GM12878 (cell line): ENCODE data around the gene EP300. TPM values are rescaled to one million over a fixed set of nuclear protein-coding genes. Genes with fewer than 3 reads are reported as not detected.

ENCODE experiments used
- ATAC-seq: fragments of 200-7000 bp; cut with Tn5 transposase; 3 replicates; pipeline ENCODE4 v1.9.1; 2020; ENCODE audit warnings: mild to moderate bottlenecking, moderate library complexity
- BruUV-seq: library from RNA; stranded (reverse); fragments of 400-500 nt; replicated peaks from 2 replicates; lab custom pipeline; 2021; lab: Mats Ljungman, UMichigan
- CTCF ChIA-PET: fragments of 300-600 bp; sonication (Branson Sonifier 250); formaldehyde crosslinking; extraction: SDS; loops from one replicate; lab custom pipeline; 2021; ENCODE audit warnings: inconsistent platforms; lab: Yijun Ruan, JAX
- POLR2A ChIA-PET: fragments of 350-600 bp; formaldehyde crosslinking; extraction: SDS; loops from one replicate; lab custom pipeline; 2021; ENCODE audit warnings: inconsistent platforms; lab: Charles Lee
- RAD21 ChIA-PET: fragments of 300-600 bp; sonication (Branson Sonifier 250); formaldehyde crosslinking; loops from one replicate; lab custom pipeline; 2023; ENCODE audit warnings: antibody characterized with exemption; ENCODE audit not compliant: unreplicated experiment; lab: Charles Lee
- SMC1A ChIA-PET: fragments of 300-600 bp; sonication (Branson Sonifier 250); formaldehyde crosslinking; loops from one replicate; lab custom pipeline; 2023; ENCODE audit not compliant: unreplicated experiment, uncharacterized antibody; lab: Charles Lee
- DNase-seq: peaks from one replicate; pipeline ENCODE4 v3.0.0-alpha.2; 2011; ENCODE audit warnings: low read depth, low spot score
- FAIRE-seq: peaks from 3 replicates; lab custom pipeline; 2011; peaks lifted over from hg19 to GRCh38; lab: Jason Lieb, UNC
- H2AFZ ChIP-seq: 2 replicates; pipeline ENCODE4 v1.6.0; 2011; ENCODE audit warnings: low read depth, low read length, control low read depth; ENCODE audit not compliant: control insufficient read depth
- H3K27ac ChIP-seq: 2 replicates; pipeline ENCODE4 v1.5.1; 2011; ENCODE audit warnings: control low read depth; ENCODE audit not compliant: control insufficient read depth, insufficient read depth
- H3K27me3 ChIP-seq, 2 experiments: replicated peaks in 1 of 2; 2 replicates each; pipeline versions ENCODE4 v1.6.0 to v1.6.1; 2011; ENCODE audit warnings: low read length in 1 of 2; ENCODE audit not compliant: control insufficient read depth in 2 of 2, insufficient read depth in 2 of 2
- H3K36me3 ChIP-seq, 2 experiments: 2 replicates each; pipeline ENCODE4 v1.5.1; 2011; ENCODE audit warnings: low read length in 1 of 2; ENCODE audit not compliant: control insufficient read depth in 2 of 2, insufficient read depth in 2 of 2
- H3K4me1 ChIP-seq: 2 replicates; pipeline ENCODE4 v1.6.1; 2011; ENCODE audit warnings: mild to moderate bottlenecking, low read length, moderate library complexity, mixed read lengths; ENCODE audit not compliant: control insufficient read depth, insufficient read depth
- H3K4me2 ChIP-seq: 2 replicates; pipeline ENCODE4 v1.6.0; 2011; ENCODE audit warnings: control low read depth; ENCODE audit not compliant: control insufficient read depth, insufficient read depth
- H3K4me3 ChIP-seq: fragments of 200-600 bp; sonication (generic); 2 replicates; pipeline ENCODE4 v1.5.1; 2016
- H3K79me2 ChIP-seq: 2 replicates; pipeline ENCODE4 v1.6.0; 2011; ENCODE audit warnings: low read length; ENCODE audit not compliant: control insufficient read depth, insufficient read depth
- H3K9ac ChIP-seq: 2 replicates; pipeline ENCODE4 v1.8.0; 2011; ENCODE audit warnings: low read length, control low read depth, mixed read lengths; ENCODE audit not compliant: control insufficient read depth, insufficient read depth
- H3K9me3 ChIP-seq: replicated peaks from 3 replicates; pipeline ENCODE4 v1.5.1; 2011; ENCODE audit warnings: mild to moderate bottlenecking, low read length; ENCODE audit not compliant: control insufficient read depth, insufficient read depth
- H4K20me1 ChIP-seq: 2 replicates; pipeline ENCODE4 v1.6.0; 2011; ENCODE audit not compliant: control insufficient read depth, insufficient read depth
- HDAC2 ChIP-seq: fragments of 200-600 bp; sonication (generic); IDR thresholded peaks from 2 replicates; pipeline ENCODE4 v1.6.1; 2017
- JUNB ChIP-seq: IDR thresholded peaks from 2 replicates; pipeline ENCODE4 v1.6.1; 2016; ENCODE audit warnings: antibody characterized with exemption, mild to moderate bottlenecking
- MEF2A ChIP-seq: IDR thresholded peaks from 2 replicates; pipeline ENCODE4 v1.6.1; 2011; ENCODE audit warnings: low read depth, mild to moderate bottlenecking, low read length, moderate library complexity; ENCODE audit not compliant: insufficient read depth
- MTA3 ChIP-seq: IDR thresholded peaks from 2 replicates; pipeline ENCODE4 v1.6.1; 2012; ENCODE audit warnings: low read length, inconsistent platforms, borderline replicate concordance
- NR2C2 ChIP-seq: IDR thresholded peaks from 2 replicates; pipeline ENCODE4 v1.6.1; 2011; ENCODE audit warnings: borderline replicate concordance, low read depth; ENCODE audit not compliant: control insufficient read depth, insufficient read length
- NRF1 ChIP-seq: conservative IDR thresholded peaks from 2 replicates; pipeline ENCODE4 v1.6.1; 2011; ENCODE audit warnings: mild to moderate bottlenecking, low read depth, low read length, improper control_type of control experiment
- SIX5 ChIP-seq: IDR thresholded peaks from 2 replicates; pipeline ENCODE4 v1.6.1; 2011; ENCODE audit warnings: mild to moderate bottlenecking, low read depth, low read length, moderate library complexity; ENCODE audit not compliant: severe bottlenecking
- TCF7 ChIP-seq: IDR thresholded peaks from 2 replicates; pipeline ENCODE4 v1.6.1; 2014; ENCODE audit warnings: antibody characterized with exemption, borderline replicate concordance
- ZNF24 ChIP-seq: fragments of 450-650 bp; IDR thresholded peaks from 2 replicates; pipeline ENCODE4 v1.6.1; 2017; ENCODE audit warnings: antibody characterized with exemption, mild to moderate bottlenecking
- ZNF384 ChIP-seq: IDR thresholded peaks from 2 replicates; pipeline ENCODE4 v1.6.1; 2012; ENCODE audit warnings: low read depth, mild to moderate bottlenecking, low read length, improper control_type of control experiment, borderline replicate concordance
- in situ Hi-C: fragments of 300-500 bp; cut with MboI; formaldehyde crosslinking; loops from 9 replicates; pipeline ENCODE4 v1.14.3; 2018; ENCODE audit warnings: mixed read lengths
- intact Hi-C: fragments of 100-400 bp; cut with micrococcal nuclease; formaldehyde crosslinking; loops from one replicate; pipeline ENCODE4 v1.14.2; 2022; ENCODE audit not compliant: unreplicated experiment
- polyA plus RNA-seq, 11 experiments: library from polyadenylated mRNA; depleted of rRNA in 4 of 11; unstranded in 6 of 11; stranded (reverse) in 5 of 11; fragments of >200 nt; fragmentation: Nextera tagmentation in 4 of 11; fragmentation: Illumina TruSeq in 1 of 11; extraction: Ambion mirVana in 4 of 11; extraction: Trizol in 1 of 11; gene quantifications; 1 replicate in 1 of 11; 2 replicates in 10 of 11; pipeline versions ENCODE4 v1.2.1 to v1.2.3, GENCODE V29; 2011 to 2016; ENCODE audit warnings: inconsistent platforms in 2 of 11, missing spikeins in 2 of 11, low read depth in 1 of 11
- total RNA-seq, 4 experiments: library from RNA; depleted of rRNA in 3 of 4; stranded (reverse); fragments of >200 nt in 3 of 4; fragmentation: Illumina TruSeq in 1 of 4; extraction: Trizol in 1 of 4; gene quantifications; 2 replicates each; pipeline versions ENCODE4 v1.2.1 to v1.2.3, GENCODE V29; 2013 to 2021
- TF ChIP-seq, protein P1 (sequence below): fragments of 450-650 bp; IDR thresholded peaks from 2 replicates; pipeline ENCODE4 v1.6.1; 2014; ENCODE audit warnings: mild to moderate bottlenecking
- TF ChIP-seq, protein P2 (sequence below): fragments of 450-650 bp; IDR thresholded peaks from 2 replicates; pipeline ENCODE4 v1.6.1; 2017; ENCODE audit warnings: borderline replicate concordance
- TF ChIP-seq, protein P3 (sequence below): fragments of 450-650 bp; IDR thresholded peaks from 2 replicates; pipeline ENCODE4 v1.6.1; 2017; ENCODE audit warnings: mild to moderate bottlenecking
- TF ChIP-seq, protein P4 (sequence below): fragments of 450-650 bp; IDR thresholded peaks from 2 replicates; pipeline ENCODE4 v1.6.1; 2018; ENCODE audit warnings: borderline replicate concordance, mild to moderate bottlenecking; ENCODE audit not compliant: partially characterized antibody
- TF ChIP-seq, protein P5 (sequence below): IDR thresholded peaks from 2 replicates; pipeline ENCODE4 v1.6.1; 2011; ENCODE audit warnings: borderline replicate concordance, low read depth, mild to moderate bottlenecking, moderate library complexity, low read length; ENCODE audit not compliant: insufficient read depth, poor library complexity, severe bottlenecking

EP300 gene
- total and polyA plus RNA-seq, 10 of the 15 experiments (the other 5 are each of a cell fraction or from before 2014, with no cell fraction given) = 5.5 to 48.5 (median 23.6) TPM

DNA sequence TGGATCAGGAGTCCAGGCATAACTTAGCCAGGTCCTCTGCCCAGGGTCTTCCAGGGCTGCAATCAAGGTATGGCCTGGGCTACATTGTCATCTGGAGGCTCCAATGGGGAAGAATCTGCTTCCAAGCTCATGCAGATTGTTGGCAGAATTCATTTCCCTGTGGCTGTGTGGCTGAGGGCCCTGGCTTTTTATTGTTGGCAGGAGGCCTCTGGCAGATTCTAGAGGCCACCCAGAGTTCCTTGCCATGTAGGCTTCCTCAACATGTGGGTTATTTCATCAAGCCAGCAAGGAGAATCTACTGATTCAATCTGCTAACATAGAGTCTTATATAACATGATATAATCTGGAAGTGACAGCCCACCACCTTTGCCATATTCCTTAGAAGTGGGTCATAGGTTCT is 16.4 kb upstream of the EP300 start:
- in situ Hi-C loops = loop anchor here (10.0 kb wide), 1 partner anchor 61 kb away; no protein-coding TSS in a partner anchor
- no peak overlapping the region for H2AFZ ChIP-seq
- FAIRE-seq = no peak
- ChIA-PET POLR2A (interaction anchor here (0.6 to 1.5 kb wide), 2 partner anchors 124 to 147 kb away, joined by 3 to 7 read pairs; no protein-coding TSS in a partner anchor), SMC1A (interaction anchor here (1.3 kb wide), 1 partner anchor 23 kb away, joined by 3 read pairs; no protein-coding TSS in a partner anchor), CTCF (interaction anchor here (1.1 kb wide), 1 partner anchor 14 kb away, joined by 3 read pairs; no protein-coding TSS in a partner anchor), RAD21 (no interaction called here)
- no peak for ATAC-seq
- no peak overlapping the region for H3K27ac ChIP-seq
- no peak overlapping the region for H3K4me3 ChIP-seq
- no peak overlapping the region for H3K4me2 ChIP-seq
- TF ChIP-seq, protein P1, sequence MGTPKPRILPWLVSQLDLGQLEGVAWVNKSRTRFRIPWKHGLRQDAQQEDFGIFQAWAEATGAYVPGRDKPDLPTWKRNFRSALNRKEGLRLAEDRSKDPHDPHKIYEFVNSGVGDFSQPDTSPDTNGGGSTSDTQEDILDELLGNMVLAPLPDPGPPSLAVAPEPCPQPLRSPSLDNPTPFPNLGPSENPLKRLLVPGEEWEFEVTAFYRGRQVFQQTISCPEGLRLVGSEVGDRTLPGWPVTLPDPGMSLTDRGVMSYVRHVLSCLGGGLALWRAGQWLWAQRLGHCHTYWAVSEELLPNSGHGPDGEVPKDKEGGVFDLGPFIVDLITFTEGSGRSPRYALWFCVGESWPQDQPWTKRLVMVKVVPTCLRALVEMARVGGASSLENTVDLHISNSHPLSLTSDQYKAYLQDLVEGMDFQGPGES = no peak
- TF ChIP-seq MTA3 = no peak
- TF ChIP-seq, protein P2, sequence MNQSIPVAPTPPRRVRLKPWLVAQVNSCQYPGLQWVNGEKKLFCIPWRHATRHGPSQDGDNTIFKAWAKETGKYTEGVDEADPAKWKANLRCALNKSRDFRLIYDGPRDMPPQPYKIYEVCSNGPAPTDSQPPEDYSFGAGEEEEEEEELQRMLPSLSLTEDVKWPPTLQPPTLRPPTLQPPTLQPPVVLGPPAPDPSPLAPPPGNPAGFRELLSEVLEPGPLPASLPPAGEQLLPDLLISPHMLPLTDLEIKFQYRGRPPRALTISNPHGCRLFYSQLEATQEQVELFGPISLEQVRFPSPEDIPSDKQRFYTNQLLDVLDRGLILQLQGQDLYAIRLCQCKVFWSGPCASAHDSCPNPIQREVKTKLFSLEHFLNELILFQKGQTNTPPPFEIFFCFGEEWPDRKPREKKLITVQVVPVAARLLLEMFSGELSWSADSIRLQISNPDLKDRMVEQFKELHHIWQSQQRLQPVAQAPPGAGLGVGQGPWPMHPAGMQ = no peak
- TF ChIP-seq, protein P3, sequence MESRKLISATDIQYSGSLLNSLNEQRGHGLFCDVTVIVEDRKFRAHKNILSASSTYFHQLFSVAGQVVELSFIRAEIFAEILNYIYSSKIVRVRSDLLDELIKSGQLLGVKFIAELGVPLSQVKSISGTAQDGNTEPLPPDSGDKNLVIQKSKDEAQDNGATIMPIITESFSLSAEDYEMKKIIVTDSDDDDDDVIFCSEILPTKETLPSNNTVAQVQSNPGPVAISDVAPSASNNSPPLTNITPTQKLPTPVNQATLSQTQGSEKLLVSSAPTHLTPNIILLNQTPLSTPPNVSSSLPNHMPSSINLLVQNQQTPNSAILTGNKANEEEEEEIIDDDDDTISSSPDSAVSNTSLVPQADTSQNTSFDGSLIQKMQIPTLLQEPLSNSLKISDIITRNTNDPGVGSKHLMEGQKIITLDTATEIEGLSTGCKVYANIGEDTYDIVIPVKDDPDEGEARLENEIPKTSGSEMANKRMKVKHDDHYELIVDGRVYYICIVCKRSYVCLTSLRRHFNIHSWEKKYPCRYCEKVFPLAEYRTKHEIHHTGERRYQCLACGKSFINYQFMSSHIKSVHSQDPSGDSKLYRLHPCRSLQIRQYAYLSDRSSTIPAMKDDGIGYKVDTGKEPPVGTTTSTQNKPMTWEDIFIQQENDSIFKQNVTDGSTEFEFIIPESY = no peak
- TF ChIP-seq ZNF384 = no peak
- TF ChIP-seq, protein P4, sequence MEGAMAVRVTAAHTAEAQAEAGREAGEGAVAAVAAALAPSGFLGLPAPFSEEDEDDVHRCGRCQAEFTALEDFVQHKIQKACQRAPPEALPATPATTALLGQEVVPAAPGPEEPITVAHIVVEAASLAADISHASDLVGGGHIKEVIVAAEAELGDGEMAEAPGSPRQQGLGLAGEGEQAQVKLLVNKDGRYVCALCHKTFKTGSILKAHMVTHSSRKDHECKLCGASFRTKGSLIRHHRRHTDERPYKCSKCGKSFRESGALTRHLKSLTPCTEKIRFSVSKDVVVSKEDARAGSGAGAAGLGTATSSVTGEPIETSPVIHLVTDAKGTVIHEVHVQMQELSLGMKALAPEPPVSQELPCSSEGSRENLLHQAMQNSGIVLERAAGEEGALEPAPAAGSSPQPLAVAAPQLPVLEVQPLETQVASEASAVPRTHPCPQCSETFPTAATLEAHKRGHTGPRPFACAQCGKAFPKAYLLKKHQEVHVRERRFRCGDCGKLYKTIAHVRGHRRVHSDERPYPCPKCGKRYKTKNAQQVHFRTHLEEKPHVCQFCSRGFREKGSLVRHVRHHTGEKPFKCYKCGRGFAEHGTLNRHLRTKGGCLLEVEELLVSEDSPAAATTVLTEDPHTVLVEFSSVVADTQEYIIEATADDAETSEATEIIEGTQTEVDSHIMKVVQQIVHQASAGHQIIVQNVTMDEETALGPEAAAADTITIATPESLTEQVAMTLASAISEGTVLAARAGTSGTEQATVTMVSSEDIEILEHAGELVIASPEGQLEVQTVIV = no peak
- no peak for TF ChIP-seq NRF1
- TF ChIP-seq, protein P5, sequence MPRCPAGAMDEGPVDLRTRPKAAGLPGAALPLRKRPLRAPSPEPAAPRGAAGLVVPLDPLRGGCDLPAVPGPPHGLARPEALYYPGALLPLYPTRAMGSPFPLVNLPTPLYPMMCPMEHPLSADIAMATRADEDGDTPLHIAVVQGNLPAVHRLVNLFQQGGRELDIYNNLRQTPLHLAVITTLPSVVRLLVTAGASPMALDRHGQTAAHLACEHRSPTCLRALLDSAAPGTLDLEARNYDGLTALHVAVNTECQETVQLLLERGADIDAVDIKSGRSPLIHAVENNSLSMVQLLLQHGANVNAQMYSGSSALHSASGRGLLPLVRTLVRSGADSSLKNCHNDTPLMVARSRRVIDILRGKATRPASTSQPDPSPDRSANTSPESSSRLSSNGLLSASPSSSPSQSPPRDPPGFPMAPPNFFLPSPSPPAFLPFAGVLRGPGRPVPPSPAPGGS = no peak
- TF ChIP-seq HDAC2 = no peak
- TF ChIP-seq JUNB = no peak
- TF ChIP-seq TCF7 = no peak
- no peak for TF ChIP-seq MEF2A
- TF ChIP-seq ZNF24 = no peak
- TF ChIP-seq NR2C2 = no peak
- no peak for TF ChIP-seq SIX5
- intact Hi-C loops = no loop called here
- no peaks in the 10 kb centered on the region for H3K79me2 ChIP-seq
- no TSS peak for BruUV-seq
- H3K36me3 ChIP-seq = no peaks in the 10 kb centered on the region
- no peaks in the 10 kb centered on the region for H3K27me3 ChIP-seq
- no peak overlapping the region for H3K9ac ChIP-seq
- H3K4me1 ChIP-seq = no peaks in the 10 kb centered on the region
- no peaks in the 10 kb centered on the region for H3K9me3 ChIP-seq
- no peak for DNase-seq
- no peaks in the 10 kb centered on the region for H4K20me1 ChIP-seq
